ENCODE data around the gene GSKIP.

GSKIP gene

GRCh38 chr14:96416292-96416691, 53.0 kb downstream of the GSKIP start:
- DNase-seq (ENCODE audit: low read depth, low spot score): no peak

DNA sequence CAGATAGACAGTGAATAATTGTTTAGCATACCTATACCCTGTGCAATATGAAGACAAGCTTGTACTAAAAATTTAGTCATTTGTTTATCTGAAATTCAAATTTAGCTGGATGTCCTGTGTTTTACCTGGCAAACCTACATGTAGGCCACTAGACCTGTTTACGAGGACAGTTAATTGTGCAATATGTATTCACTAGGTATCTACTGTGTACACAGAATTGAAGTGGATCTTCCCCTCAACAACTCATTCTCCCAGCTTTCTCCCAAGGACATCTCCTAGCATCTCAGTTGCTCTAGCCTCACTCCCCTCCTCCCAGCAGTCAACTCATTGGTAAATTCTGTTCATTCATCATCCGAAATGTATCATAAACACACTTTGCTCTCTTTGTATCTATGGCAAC, 53.9 kb downstream of the GSKIP start:
- no peak for DNase-seq (ENCODE audit: low read depth, low spot score)

- no peak for DNase-seq (ENCODE audit: low read depth, low spot score)
Observed at GRCh38 chr14:96418075-96418474, 54.7 kb downstream of the GSKIP start.

DNA sequence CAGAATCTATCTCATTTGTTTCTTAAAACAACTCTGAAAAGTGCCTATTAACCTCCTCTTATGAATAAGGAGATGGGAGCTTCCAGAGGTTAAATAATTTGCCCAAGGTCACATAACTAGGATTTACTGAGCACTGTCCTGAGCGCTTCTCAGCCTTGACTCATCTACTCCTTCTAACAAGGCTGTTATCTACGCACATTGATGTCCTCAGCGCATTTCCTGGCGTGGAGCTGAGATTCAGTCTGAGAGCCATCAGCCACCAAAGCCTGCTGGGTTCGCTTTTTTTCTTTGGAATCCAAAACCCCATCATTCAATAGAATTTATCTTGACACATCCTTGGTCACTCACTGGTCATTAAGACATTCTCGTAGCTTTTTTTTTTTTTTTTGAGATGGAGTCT, 57.9 kb downstream of the GSKIP start:
- DNase-seq (ENCODE audit: low read depth, low spot score): no peak

DNA sequence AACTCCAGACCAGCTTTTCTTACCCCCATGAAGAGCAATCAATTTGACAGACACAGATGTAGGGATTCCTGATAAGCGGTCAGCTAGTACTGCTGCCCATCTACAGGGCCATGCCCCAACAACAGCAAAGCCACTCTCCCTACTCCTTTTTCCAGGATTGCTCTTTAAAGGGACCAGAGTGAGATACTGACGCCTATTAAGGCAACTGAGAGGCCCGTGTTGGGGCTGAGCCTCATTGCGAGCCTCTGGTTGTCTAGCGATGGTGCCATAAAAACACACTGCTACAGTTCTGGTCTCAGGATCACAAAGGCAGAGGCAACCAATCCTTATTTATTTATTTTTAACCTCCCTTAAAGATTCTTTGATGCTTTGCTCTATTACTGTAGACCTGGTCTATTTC, 59.7 kb downstream of the GSKIP start:
- no peak for DNase-seq (ENCODE audit: low read depth, low spot score)

GRCh38 chr14:96423446-96424108, 60.3 kb downstream of the GSKIP start:
- DNase-seq (ENCODE audit: low read depth, low spot score): no peak

DNA sequence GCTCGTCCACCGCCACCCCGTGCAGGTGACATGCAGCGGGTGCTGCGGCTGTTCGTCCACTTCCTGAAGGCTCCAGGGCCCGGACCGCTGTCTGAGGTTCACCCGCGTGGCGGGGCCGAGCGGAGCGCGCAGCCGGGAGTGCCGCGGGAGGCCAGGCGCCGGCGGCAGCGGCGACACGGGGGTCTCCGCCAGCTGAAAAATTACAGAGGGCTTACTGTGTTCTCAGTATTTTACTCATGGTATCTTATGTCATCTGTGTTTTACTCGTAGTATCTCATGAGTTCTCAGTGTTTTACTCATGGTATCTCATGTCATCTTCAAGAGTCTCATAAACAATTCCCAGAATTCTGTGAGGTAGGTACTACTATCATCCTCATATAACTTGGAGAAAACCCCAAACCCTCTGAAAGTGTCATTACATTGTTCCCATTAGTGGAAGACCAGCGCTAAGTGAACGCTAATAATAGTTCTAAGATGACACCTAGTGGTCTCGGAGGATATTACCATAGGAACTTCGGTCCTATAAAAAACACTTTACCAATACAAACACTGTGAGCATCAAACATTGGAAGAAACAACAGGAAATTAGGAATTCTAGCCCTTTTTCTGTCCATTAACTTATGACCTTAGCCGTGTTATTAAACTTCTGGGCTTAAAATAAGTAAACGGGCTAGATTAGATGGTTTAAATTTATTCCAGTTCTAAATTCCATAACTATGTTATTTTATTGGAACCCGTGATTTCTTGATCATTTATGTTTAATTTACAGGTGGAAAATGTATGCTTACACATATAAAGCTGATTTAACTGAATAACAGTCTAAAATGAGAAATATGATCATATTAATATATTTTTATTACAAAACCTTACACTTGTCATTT, 61.0 kb downstream of the GSKIP start:
- peak; percentile 13 for DNase-seq (ENCODE audit: low read depth, low spot score)

GRCh38 chr14:96434040-96434439, 70.7 kb downstream of the GSKIP start:
- no peak for DNase-seq (ENCODE audit: low read depth, low spot score)

Data from ELF-1 (cell line).